ENCODE results near the gene ZNF784. TPM values are rescaled to one million over a fixed set of nuclear protein-coding genes. Genes with fewer than 3 reads are reported as not detected.

The ZNF784 gene
- total RNA-seq, 1 experiment from 2014 or later, result 9.9 TPM

DNA sequence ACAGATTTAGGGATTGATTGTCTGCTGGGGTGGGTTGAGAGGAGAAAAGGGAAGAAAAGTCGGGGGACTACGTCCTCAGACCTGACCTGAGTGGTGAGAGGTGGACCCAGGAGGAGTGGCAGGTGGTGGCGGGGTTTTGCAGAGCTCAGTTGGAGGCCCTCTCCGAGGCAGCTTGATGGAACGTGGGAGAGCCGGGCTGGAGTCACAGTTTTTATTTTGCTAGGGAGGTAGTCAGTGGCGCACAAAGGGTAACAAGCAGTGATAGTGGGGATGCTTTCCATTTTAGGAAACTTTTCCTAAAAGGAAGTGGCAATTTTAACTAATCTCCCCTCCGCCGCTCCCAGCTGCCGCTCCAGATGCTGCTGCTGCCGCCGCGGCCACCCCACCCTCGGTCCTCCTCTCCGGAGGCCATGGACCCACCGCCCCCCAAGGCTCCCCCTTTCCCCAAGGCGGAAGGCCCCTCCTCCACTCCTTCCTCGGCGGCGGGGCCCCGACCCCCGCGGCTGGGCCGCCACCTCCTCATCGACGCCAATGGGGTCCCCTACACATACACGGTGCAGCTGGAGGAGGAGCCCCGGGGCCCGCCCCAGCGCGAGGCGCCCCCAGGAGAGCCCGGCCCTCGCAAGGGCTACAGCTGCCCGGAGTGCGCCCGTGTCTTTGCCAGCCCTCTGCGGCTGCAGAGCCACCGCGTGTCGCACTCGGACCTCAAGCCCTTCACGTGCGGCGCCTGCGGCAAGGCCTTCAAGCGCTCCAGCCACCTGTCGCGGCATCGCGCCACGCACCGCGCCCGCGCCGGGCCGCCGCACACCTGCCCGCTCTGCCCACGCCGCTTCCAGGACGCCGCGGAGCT, 18.0 kb upstream of the ZNF784 start:
- DNase-seq (ENCODE audit: low spot score) (peak; percentile 36), ATAC-seq (peak; percentile 2; the same call in 1 of the 2 replicates)
- ChIA-PET CTCF (interaction anchor here (1.0 to 2.6 kb wide), 5 partner anchors 10 to 181 kb away, joined by 5 to 12 read pairs (median 11); partner anchors contain the start of gene ISOC2), POLR2A (interaction anchor here (1.0 kb wide), 1 partner anchor 12 kb away, joined by 3 read pairs; the partner anchor contains the start of gene U2AF2)
- peaks cover 24% of the 10 kb centered on the region for H3K36me3 Mint-ChIP-seq
- H3K4me1 Mint-ChIP-seq, result peaks cover 26% of the 10 kb centered on the region
- H3K9me3 Mint-ChIP-seq, result peaks cover 4% of the 10 kb centered on the region
- H3K27ac Mint-ChIP-seq, result peak overlapping the region; percentile 71; the same call in 1 of the 2 replicates
- TF ChIP-seq ZNF232 (CRISPR knock-in tag; IDR thresholded peaks at IDR 0.05) (0 out of 2 replicates have a peak, but pooled peaks have one; percentile 43), ZNF263 (CRISPR knock-in tag; IDR thresholded peaks at IDR 0.05; ENCODE audit: low read depth) (no peak), NR2C2 (CRISPR knock-in tag; IDR thresholded peaks at IDR 0.05) (0 out of 2 replicates have a peak, but pooled peaks have one; percentile 43), NFATC4 (CRISPR knock-in tag; IDR thresholded peaks at IDR 0.05) (peak; percentile 16; the same call in 1 of the 2 replicates), CREB1 (CRISPR knock-in tag; IDR thresholded peaks at IDR 0.05) (no peak), GABPB1 (CRISPR knock-in tag; IDR thresholded peaks at IDR 0.05) (no peak), FOXK1 (CRISPR knock-in tag; IDR thresholded peaks at IDR 0.05) (0 out of 2 replicates have a peak, but pooled peaks have one; percentile 27), FOXP1 (CRISPR knock-in tag; IDR thresholded peaks at IDR 0.05; ENCODE audit: borderline replicate concordance) (peak; percentile 81; the same call in 1 of the 2 replicates), ZNF671 (CRISPR knock-in tag; IDR thresholded peaks at IDR 0.05) (peak; percentile 40; the same call in 1 of the 2 replicates), RELA (CRISPR knock-in tag; IDR thresholded peaks at IDR 0.05; ENCODE audit: borderline replicate concordance) (peak; percentile 76; the same call in 1 of the 2 replicates)
- TF ChIP-seq, protein P1, sequence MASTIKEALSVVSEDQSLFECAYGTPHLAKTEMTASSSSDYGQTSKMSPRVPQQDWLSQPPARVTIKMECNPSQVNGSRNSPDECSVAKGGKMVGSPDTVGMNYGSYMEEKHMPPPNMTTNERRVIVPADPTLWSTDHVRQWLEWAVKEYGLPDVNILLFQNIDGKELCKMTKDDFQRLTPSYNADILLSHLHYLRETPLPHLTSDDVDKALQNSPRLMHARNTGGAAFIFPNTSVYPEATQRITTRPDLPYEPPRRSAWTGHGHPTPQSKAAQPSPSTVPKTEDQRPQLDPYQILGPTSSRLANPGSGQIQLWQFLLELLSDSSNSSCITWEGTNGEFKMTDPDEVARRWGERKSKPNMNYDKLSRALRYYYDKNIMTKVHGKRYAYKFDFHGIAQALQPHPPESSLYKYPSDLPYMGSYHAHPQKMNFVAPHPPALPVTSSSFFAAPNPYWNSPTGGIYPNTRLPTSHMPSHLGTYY (CRISPR knock-in tag; IDR thresholded peaks at IDR 0.05), result 0 out of 2 replicates have a peak, but pooled peaks have one; percentile 10
- TF ChIP-seq, protein P2, sequence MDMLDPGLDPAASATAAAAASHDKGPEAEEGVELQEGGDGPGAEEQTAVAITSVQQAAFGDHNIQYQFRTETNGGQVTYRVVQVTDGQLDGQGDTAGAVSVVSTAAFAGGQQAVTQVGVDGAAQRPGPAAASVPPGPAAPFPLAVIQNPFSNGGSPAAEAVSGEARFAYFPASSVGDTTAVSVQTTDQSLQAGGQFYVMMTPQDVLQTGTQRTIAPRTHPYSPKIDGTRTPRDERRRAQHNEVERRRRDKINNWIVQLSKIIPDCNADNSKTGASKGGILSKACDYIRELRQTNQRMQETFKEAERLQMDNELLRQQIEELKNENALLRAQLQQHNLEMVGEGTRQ (CRISPR knock-in tag; IDR thresholded peaks at IDR 0.05), result 0 out of 2 replicates have a peak, but pooled peaks have one; percentile 6
- TF ChIP-seq, protein P3, sequence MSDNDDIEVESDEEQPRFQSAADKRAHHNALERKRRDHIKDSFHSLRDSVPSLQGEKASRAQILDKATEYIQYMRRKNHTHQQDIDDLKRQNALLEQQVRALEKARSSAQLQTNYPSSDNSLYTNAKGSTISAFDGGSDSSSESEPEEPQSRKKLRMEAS (CRISPR knock-in tag; IDR thresholded peaks at IDR 0.05), result peak; percentile 4; the same call in 1 of the 2 replicates
- TF ChIP-seq, protein P4, sequence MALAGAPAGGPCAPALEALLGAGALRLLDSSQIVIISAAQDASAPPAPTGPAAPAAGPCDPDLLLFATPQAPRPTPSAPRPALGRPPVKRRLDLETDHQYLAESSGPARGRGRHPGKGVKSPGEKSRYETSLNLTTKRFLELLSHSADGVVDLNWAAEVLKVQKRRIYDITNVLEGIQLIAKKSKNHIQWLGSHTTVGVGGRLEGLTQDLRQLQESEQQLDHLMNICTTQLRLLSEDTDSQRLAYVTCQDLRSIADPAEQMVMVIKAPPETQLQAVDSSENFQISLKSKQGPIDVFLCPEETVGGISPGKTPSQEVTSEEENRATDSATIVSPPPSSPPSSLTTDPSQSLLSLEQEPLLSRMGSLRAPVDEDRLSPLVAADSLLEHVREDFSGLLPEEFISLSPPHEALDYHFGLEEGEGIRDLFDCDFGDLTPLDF (CRISPR knock-in tag; IDR thresholded peaks at IDR 0.05), result 0 out of 2 replicates have a peak, but pooled peaks have one; percentile 22
- TF ChIP-seq, protein P5, sequence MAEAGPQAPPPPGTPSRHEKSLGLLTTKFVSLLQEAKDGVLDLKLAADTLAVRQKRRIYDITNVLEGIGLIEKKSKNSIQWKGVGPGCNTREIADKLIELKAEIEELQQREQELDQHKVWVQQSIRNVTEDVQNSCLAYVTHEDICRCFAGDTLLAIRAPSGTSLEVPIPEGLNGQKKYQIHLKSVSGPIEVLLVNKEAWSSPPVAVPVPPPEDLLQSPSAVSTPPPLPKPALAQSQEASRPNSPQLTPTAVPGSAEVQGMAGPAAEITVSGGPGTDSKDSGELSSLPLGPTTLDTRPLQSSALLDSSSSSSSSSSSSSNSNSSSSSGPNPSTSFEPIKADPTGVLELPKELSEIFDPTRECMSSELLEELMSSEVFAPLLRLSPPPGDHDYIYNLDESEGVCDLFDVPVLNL (CRISPR knock-in tag; IDR thresholded peaks at IDR 0.05; ENCODE audit: borderline replicate concordance, low read depth), result peak; percentile 74; the same call in 1 of the 2 replicates
- TF ChIP-seq, protein P6, sequence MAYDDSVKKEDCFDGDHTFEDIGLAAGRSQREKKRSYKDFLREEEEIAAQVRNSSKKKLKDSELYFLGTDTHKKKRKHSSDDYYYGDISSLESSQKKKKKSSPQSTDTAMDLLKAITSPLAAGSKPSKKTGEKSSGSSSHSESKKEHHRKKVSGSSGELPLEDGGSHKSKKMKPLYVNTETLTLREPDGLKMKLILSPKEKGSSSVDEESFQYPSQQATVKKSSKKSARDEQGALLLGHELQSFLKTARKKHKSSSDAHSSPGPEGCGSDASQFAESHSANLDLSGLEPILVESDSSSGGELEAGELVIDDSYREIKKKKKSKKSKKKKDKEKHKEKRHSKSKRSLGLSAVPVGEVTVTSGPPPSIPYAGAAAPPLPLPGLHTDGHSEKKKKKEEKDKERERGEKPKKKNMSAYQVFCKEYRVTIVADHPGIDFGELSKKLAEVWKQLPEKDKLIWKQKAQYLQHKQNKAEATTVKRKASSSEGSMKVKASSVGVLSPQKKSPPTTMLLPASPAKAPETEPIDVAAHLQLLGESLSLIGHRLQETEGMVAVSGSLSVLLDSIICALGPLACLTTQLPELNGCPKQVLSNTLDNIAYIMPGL (CRISPR knock-in tag; IDR thresholded peaks at IDR 0.05), result peak; percentile 25
- TF ChIP-seq, protein P7, sequence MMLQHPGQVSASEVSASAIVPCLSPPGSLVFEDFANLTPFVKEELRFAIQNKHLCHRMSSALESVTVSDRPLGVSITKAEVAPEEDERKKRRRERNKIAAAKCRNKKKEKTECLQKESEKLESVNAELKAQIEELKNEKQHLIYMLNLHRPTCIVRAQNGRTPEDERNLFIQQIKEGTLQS (CRISPR knock-in tag; conservative IDR thresholded peaks at IDR 0.05), result no peak
- TF ChIP-seq, protein P8, sequence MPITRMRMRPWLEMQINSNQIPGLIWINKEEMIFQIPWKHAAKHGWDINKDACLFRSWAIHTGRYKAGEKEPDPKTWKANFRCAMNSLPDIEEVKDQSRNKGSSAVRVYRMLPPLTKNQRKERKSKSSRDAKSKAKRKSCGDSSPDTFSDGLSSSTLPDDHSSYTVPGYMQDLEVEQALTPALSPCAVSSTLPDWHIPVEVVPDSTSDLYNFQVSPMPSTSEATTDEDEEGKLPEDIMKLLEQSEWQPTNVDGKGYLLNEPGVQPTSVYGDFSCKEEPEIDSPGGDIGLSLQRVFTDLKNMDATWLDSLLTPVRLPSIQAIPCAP (CRISPR knock-in tag; IDR thresholded peaks at IDR 0.05), result 0 out of 2 replicates have a peak, but pooled peaks have one; percentile 14
- TF ChIP-seq, protein P9, sequence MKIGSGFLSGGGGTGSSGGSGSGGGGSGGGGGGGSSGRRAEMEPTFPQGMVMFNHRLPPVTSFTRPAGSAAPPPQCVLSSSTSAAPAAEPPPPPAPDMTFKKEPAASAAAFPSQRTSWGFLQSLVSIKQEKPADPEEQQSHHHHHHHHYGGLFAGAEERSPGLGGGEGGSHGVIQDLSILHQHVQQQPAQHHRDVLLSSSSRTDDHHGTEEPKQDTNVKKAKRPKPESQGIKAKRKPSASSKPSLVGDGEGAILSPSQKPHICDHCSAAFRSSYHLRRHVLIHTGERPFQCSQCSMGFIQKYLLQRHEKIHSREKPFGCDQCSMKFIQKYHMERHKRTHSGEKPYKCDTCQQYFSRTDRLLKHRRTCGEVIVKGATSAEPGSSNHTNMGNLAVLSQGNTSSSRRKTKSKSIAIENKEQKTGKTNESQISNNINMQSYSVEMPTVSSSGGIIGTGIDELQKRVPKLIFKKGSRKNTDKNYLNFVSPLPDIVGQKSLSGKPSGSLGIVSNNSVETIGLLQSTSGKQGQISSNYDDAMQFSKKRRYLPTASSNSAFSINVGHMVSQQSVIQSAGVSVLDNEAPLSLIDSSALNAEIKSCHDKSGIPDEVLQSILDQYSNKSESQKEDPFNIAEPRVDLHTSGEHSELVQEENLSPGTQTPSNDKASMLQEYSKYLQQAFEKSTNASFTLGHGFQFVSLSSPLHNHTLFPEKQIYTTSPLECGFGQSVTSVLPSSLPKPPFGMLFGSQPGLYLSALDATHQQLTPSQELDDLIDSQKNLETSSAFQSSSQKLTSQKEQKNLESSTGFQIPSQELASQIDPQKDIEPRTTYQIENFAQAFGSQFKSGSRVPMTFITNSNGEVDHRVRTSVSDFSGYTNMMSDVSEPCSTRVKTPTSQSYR (CRISPR knock-in tag; IDR thresholded peaks at IDR 0.05), result 0 out of 2 replicates have a peak, but pooled peaks have one; percentile 35
- H3K4me3 Mint-ChIP-seq, result peak overlapping the region; percentile 89
- H3K27me3 Mint-ChIP-seq (ENCODE audit: low read depth), result peaks cover 9% of the 10 kb centered on the region
